ENCODE measurements around the gene EPOP. TPM values are rescaled to one million over a fixed set of nuclear protein-coding genes. Genes with fewer than 3 reads are reported as not detected.

Gene EPOP
- total and polyA plus RNA-seq, 2 of the 13 experiments (the other 11 are each of a cell fraction or from before 2014, with no cell fraction given), result 14.7 to 37.8 TPM

- TF ChIP-seq HMGXB3 (CRISPR knock-in tag; IDR thresholded peaks at IDR 0.05; ENCODE audit: borderline replicate concordance) (0 out of 2 replicates have a peak, but pooled peaks have one; percentile 43), NFE2L2 (IDR thresholded peaks at IDR 0.05; ENCODE audit: low read length) (no peak), ZNF362 (CRISPR knock-in tag; IDR thresholded peaks at IDR 0.05; ENCODE audit: borderline replicate concordance) (no peak; the same call in 1 of the 2 replicates), ZFP90 (CRISPR knock-in tag; IDR thresholded peaks at IDR 0.05; ENCODE audit: borderline replicate concordance) (no peak), AGO2 (optimal IDR thresholded peaks at IDR 0.05; ENCODE audit: low read depth, low read length) (peak; percentile 94), ZBTB26 (CRISPR knock-in tag; IDR thresholded peaks at IDR 0.05; ENCODE audit: borderline replicate concordance) (peak; percentile 72; the same call in 1 of the 2 replicates), EHMT2 (IDR thresholded peaks at IDR 0.05; ENCODE audit: borderline replicate concordance, low read depth, low read length) (no peak), DMTF1 (CRISPR knock-in tag; IDR thresholded peaks at IDR 0.05) (no peak), HNRNPH1 (optimal IDR thresholded peaks at IDR 0.05; ENCODE audit: low read depth, low read length) (peak; percentile 18), ZNF75D (CRISPR knock-in tag; IDR thresholded peaks at IDR 0.05; ENCODE audit: borderline replicate concordance) (0 out of 2 replicates have a peak, but pooled peaks have one; percentile 86), ZEB1 (IDR thresholded peaks at IDR 0.05; ENCODE audit: insufficient replicate concordance, low read depth) (no peak), SRSF1 (optimal IDR thresholded peaks at IDR 0.05; ENCODE audit: low read depth, low read length) (no peak), ZNF816 (CRISPR knock-in tag; IDR thresholded peaks at IDR 0.05; ENCODE audit: borderline replicate concordance) (no peak), KMT2A (CRISPR knock-in tag; IDR thresholded peaks at IDR 0.05) (peak; percentile 83), ZNF780A (CRISPR knock-in tag; IDR thresholded peaks at IDR 0.05) (peak; percentile 81; the same call in 1 of the 2 replicates), NFYC (CRISPR knock-in tag; IDR thresholded peaks at IDR 0.05) (peak; percentile 66), ZSCAN31 (CRISPR knock-in tag; IDR thresholded peaks at IDR 0.05; ENCODE audit: low read depth) (peak; percentile 55; the same call in 1 of the 2 replicates), PBX3 (CRISPR knock-in tag; IDR thresholded peaks at IDR 0.05; ENCODE audit: borderline replicate concordance) (no peak; the same call in 1 of the 2 replicates)
Measured at GRCh38 chr17:38702166-38702915, 27.6 kb upstream of the EPOP start (continued).
